CD4-positive, alpha-beta T cell treated with Interleukin-17A for 4 hours (primary cell): ENCODE results near the gene NANOGP8.

Experiments used
- DNase-seq: peaks from one replicate; pipeline ENCODE4 v3.0.0-alpha.2; 2020; ENCODE audit warnings: mixed read lengths

The NANOGP8 gene

GRCh38 chr15:35055416-35056105 lies 29.5 kb downstream of the NANOGP8 start:
- no peak for DNase-seq

DNA sequence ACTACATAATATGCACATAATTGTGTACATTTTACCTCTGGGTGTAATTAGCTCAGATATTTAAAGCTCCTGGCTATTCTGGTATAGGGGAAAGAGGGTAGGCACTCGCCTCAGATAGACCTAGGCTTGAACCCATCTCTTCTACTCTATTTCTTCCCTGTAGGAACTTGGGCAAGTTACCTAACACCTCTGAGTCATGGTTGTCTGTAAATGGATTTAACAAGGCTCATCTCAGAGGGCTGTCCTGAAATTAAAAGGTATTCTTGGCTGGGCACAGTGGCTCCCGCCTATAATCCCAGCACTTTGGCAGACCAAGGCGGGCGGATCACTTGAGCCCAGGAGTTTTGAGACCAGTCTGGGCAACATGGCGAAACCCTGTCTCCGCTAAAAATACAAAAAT lies 30.7 kb downstream of the NANOGP8 start:
- no peak for DNase-seq

GRCh38 chr15:35047996-35048395 lies 37.1 kb downstream of the NANOGP8 start:
- no peak for DNase-seq

GRCh38 chr15:35047528-35047927 lies 37.6 kb downstream of the NANOGP8 start:
- DNase-seq, result no peak

- no peak for DNase-seq
Measured at GRCh38 chr15:35043373-35044095, 41.6 kb downstream of the NANOGP8 start.

GRCh38 chr15:35040339-35041255 lies 44.5 kb downstream of the NANOGP8 start:
- DNase-seq, result no peak

- no peak for DNase-seq
Measured at GRCh38 chr15:35038626-35039451, 46.3 kb downstream of the NANOGP8 start.
